Neural progenitor cell (in vitro differentiated cells): ENCODE results near the gene PLTP. TPM values are rescaled to one million over a fixed set of nuclear protein-coding genes. Genes with fewer than 3 reads are reported as not detected.

ENCODE experiments used
- DNase-seq: peaks from one replicate; pipeline ENCODE4 v3.0.0-alpha.2; 2016; ENCODE audit warnings: low spot score
- H2AFZ ChIP-seq: fragments of 200-600 bp; sonication (generic); replicated peaks from 2 replicates; pipeline ENCODE4 v1.6.1; 2016; ENCODE audit warnings: antibody characterized with exemption
- H3F3A ChIP-seq: fragments of 200-600 bp; sonication (generic); 2 replicates; pipeline ENCODE4 v1.6.1; 2016; ENCODE audit warnings: antibody characterized with exemption, low read depth
- H3K27ac ChIP-seq: fragments of 200-600 bp; sonication (generic); 2 replicates; pipeline ENCODE4 v1.5.1; 2016; ENCODE audit warnings: mild to moderate bottlenecking
- H3K27me3 ChIP-seq: fragments of 200-600 bp; sonication (generic); 2 replicates; pipeline ENCODE4 v1.6.1; 2016; ENCODE audit warnings: mild to moderate bottlenecking, moderate library complexity
- H3K36me3 ChIP-seq: fragments of 200-600 bp; sonication (generic); 2 replicates; pipeline ENCODE4 v1.5.1; 2016
- H3K4me1 ChIP-seq: fragments of 200-600 bp; sonication (generic); 2 replicates; pipeline ENCODE4 v1.6.1; 2016; ENCODE audit warnings: mixed run types
- H3K4me2 ChIP-seq: fragments of 200-600 bp; sonication (generic); 2 replicates; pipeline ENCODE4 v1.6.1; 2016
- H3K4me3 ChIP-seq: fragments of 200-600 bp; sonication (generic); 2 replicates; pipeline ENCODE4 v1.5.1; 2016
- H3K79me2 ChIP-seq: fragments of 200-600 bp; sonication (generic); 2 replicates; pipeline ENCODE4 v1.6.1; 2016; ENCODE audit warnings: low read depth
- H3K9ac ChIP-seq: fragments of 200-600 bp; sonication (generic); 2 replicates; pipeline ENCODE4 v1.6.1; 2016
- H3K9me3 ChIP-seq: fragments of 200-600 bp; sonication (generic); 2 replicates; pipeline ENCODE4 v1.5.1; 2016; ENCODE audit warnings: low read depth
- H4K20me1 ChIP-seq: fragments of 200-600 bp; sonication (generic); 2 replicates; pipeline ENCODE4 v1.6.1; 2016; ENCODE audit warnings: low read depth
- H3K27ac Mint-ChIP-seq: 3 replicates; pipeline ENCODE4 v1.8.0; 2021; ENCODE audit warnings: mixed read lengths
- H3K27me3 Mint-ChIP-seq: 2 replicates; pipeline ENCODE4 v1.8.0; 2022; ENCODE audit warnings: low read depth, mild to moderate bottlenecking, inconsistent platforms, moderate library complexity, mixed read lengths; ENCODE audit not compliant: insufficient read depth
- H3K36me3 Mint-ChIP-seq: 3 replicates; pipeline ENCODE4 v1.8.0; 2021; ENCODE audit warnings: mixed read lengths
- H3K4me1 Mint-ChIP-seq: 3 replicates; pipeline ENCODE4 v1.8.0; 2021; ENCODE audit warnings: mixed read lengths
- H3K4me3 Mint-ChIP-seq: 3 replicates; pipeline ENCODE4 v1.8.0; 2021; ENCODE audit warnings: mild to moderate bottlenecking, moderate library complexity, mixed read lengths
- H3K9me3 Mint-ChIP-seq: 3 replicates; pipeline ENCODE4 v1.8.0; 2020; ENCODE audit warnings: mixed read lengths
- CTCF ChIP-seq: fragments of 200-600 bp; sonication (generic); IDR thresholded peaks from 2 replicates; pipeline ENCODE4 v1.5.1; 2017; ENCODE audit warnings: antibody characterized with exemption, mild to moderate bottlenecking
- EZH2 ChIP-seq: fragments of 200-600 bp; sonication (generic); IDR thresholded peaks from 2 replicates; pipeline ENCODE4 v1.6.1; 2017; ENCODE audit warnings: antibody characterized with exemption, mild to moderate bottlenecking, moderate library complexity
- EZH2phosphoT487 ChIP-seq: fragments of 200-600 bp; sonication (generic); IDR thresholded peaks from 2 replicates; pipeline ENCODE4 v1.6.1; 2017; ENCODE audit warnings: antibody characterized with exemption
- total RNA-seq: library from RNA; depleted of rRNA; stranded (reverse); fragments of >200 nt; gene quantifications from 2 replicates; pipeline ENCODE4 v1.2.3, GENCODE V29; 2015; ENCODE audit warnings: low replicate concordance

The PLTP gene
- total RNA-seq, 1 donor from 2014 or later = 22.3 TPM

GRCh38 chr20:45897692-45898091, 14.3 kb downstream of the PLTP start:
- H3K4me1 ChIP-seq = no peaks in the 10 kb centered on the region
- H3K9me3 Mint-ChIP-seq = no peaks in the 10 kb centered on the region
- no peak overlapping the region for H3K9ac ChIP-seq
- H3K27me3 ChIP-seq = no peaks in the 10 kb centered on the region
- H3K27ac Mint-ChIP-seq = no peak overlapping the region
- peaks cover 10% of the 10 kb centered on the region for H3K27me3 Mint-ChIP-seq
- no peak overlapping the region for H3K4me3 ChIP-seq
- peaks cover 12% of the 10 kb centered on the region for H3K36me3 Mint-ChIP-seq
- H3K36me3 ChIP-seq = no peaks in the 10 kb centered on the region
- no peaks in the 10 kb centered on the region for H3K9me3 ChIP-seq
- TF ChIP-seq EZH2phosphoT487 (no peak), CTCF (no peak), EZH2 (no peak)
- no peak overlapping the region for H2AFZ ChIP-seq
- no peaks in the 10 kb centered on the region for H3F3A ChIP-seq
- H3K4me1 Mint-ChIP-seq = peaks cover 14% of the 10 kb centered on the region
- DNase-seq = no peak
- H3K4me2 ChIP-seq = no peak overlapping the region
- H4K20me1 ChIP-seq = no peaks in the 10 kb centered on the region
- H3K27ac ChIP-seq = no peak overlapping the region
- H3K4me3 Mint-ChIP-seq = no peak overlapping the region
- H3K79me2 ChIP-seq = no peaks in the 10 kb centered on the region

GRCh38 chr20:45897289-45897688, 14.7 kb downstream of the PLTP start:
- no peak overlapping the region for H3K4me3 ChIP-seq
- Mint-ChIP-seq H3K36me3 (peaks cover 12% of the 10 kb centered on the region), H3K27ac (no peak overlapping the region), H3K4me3 (no peak overlapping the region), H3K9me3 (no peaks in the 10 kb centered on the region), H3K4me1 (peaks cover 18% of the 10 kb centered on the region), H3K27me3 (peaks cover 10% of the 10 kb centered on the region)
- H3K79me2 ChIP-seq = no peaks in the 10 kb centered on the region
- H3K27me3 ChIP-seq = no peaks in the 10 kb centered on the region
- H4K20me1 ChIP-seq = no peaks in the 10 kb centered on the region
- no peak overlapping the region for H2AFZ ChIP-seq
- no peaks in the 10 kb centered on the region for H3K4me1 ChIP-seq
- H3K9me3 ChIP-seq = no peaks in the 10 kb centered on the region
- TF ChIP-seq EZH2phosphoT487 = no peak
- TF ChIP-seq EZH2 = no peak
- TF ChIP-seq CTCF = no peak
- H3K9ac ChIP-seq = no peak overlapping the region
- DNase-seq = no peak
- H3K27ac ChIP-seq = no peak overlapping the region
- no peaks in the 10 kb centered on the region for H3F3A ChIP-seq
- no peaks in the 10 kb centered on the region for H3K36me3 ChIP-seq
- no peak overlapping the region for H3K4me2 ChIP-seq

GRCh38 chr20:45896641-45897161, 15.3 kb downstream of the PLTP start:
- Histone ChIP-seq H3K4me2 (no peak overlapping the region), H4K20me1 (no peaks in the 10 kb centered on the region), H3K9ac (no peak overlapping the region), H3K36me3 (no peaks in the 10 kb centered on the region), H3K79me2 (no peaks in the 10 kb centered on the region), H3K27ac (no peak overlapping the region), H3K27me3 (no peaks in the 10 kb centered on the region), H3K9me3 (no peaks in the 10 kb centered on the region), H2AFZ (no peak overlapping the region), H3F3A (no peaks in the 10 kb centered on the region), H3K4me1 (peaks cover 3% of the 10 kb centered on the region), H3K4me3 (no peak overlapping the region)
- no peak overlapping the region for H3K4me3 Mint-ChIP-seq
- no peak for TF ChIP-seq EZH2
- TF ChIP-seq CTCF = no peak
- no peak for TF ChIP-seq EZH2phosphoT487
- H3K27ac Mint-ChIP-seq = no peak overlapping the region
- H3K9me3 Mint-ChIP-seq = no peaks in the 10 kb centered on the region
- peaks cover 12% of the 10 kb centered on the region for H3K36me3 Mint-ChIP-seq
- H3K4me1 Mint-ChIP-seq = peaks cover 22% of the 10 kb centered on the region
- peaks cover 10% of the 10 kb centered on the region for H3K27me3 Mint-ChIP-seq
- DNase-seq = no peak
